NCI-H2081 treated with DMSO at 0.1 percent for 48 hours (cell line): ENCODE results near the gene RYR1.
"Not testable (repeated sequence)": the region's sequence is repeated elsewhere in the genome, so short reads cannot be mapped to it uniquely, and the experiment has no call there.

Experiments
- DNase-seq: peaks from one replicate; lab custom pipeline; 2025; lab: John Stamatoyannopoulos, UW

The RYR1 gene

GRCh38 chr19:38427035-38427677 lies 6.3 kb upstream of the RYR1 start:
- not testable (repeated sequence) for DNase-seq

GRCh38 chr19:38429055-38429810 lies 4.3 kb upstream of the RYR1 start:
- DNase-seq = no peak

GRCh38 chr19:38429811-38430156 lies 3.7 kb upstream of the RYR1 start:
- DNase-seq = no peak

GRCh38 chr19:38430931-38431330 lies 2.6 kb upstream of the RYR1 start:
- DNase-seq = no peak

- DNase-seq = no peak
These were observed 1.1 kb downstream of the RYR1 start for GRCh38 chr19:38434549-38435051.

GRCh38 chr19:38437295-38437694 lies 3.8 kb downstream of the RYR1 start:
- no peak for DNase-seq

GRCh38 chr19:38437917-38438316 lies 4.4 kb downstream of the RYR1 start:
- no peak for DNase-seq

- no peak for DNase-seq
These were observed 7.1 kb downstream of the RYR1 start for GRCh38 chr19:38440592-38440991.

- DNase-seq = no peak
These were observed 8.3 kb downstream of the RYR1 start for GRCh38 chr19:38441657-38442348.

GRCh38 chr19:38442736-38443135 lies 9.2 kb downstream of the RYR1 start:
- DNase-seq = no peak

- DNase-seq = no peak
These were observed 10.0 kb downstream of the RYR1 start for GRCh38 chr19:38443458-38443999.

GRCh38 chr19:38444026-38444425 lies 10.5 kb downstream of the RYR1 start:
- DNase-seq = no peak

GRCh38 chr19:38445362-38445761 lies 11.9 kb downstream of the RYR1 start:
- DNase-seq = no peak

GRCh38 chr19:38448225-38448624 lies 14.7 kb downstream of the RYR1 start:
- no peak for DNase-seq

GRCh38 chr19:38449518-38449917 lies 16.0 kb downstream of the RYR1 start:
- DNase-seq = no peak

GRCh38 chr19:38451036-38451435 lies 17.5 kb downstream of the RYR1 start:
- DNase-seq = no peak

- no peak for DNase-seq
These were observed 18.1 kb downstream of the RYR1 start for GRCh38 chr19:38451629-38452028.

GRCh38 chr19:38452430-38453366 lies 19.2 kb downstream of the RYR1 start:
- no peak for DNase-seq

GRCh38 chr19:38453596-38453995 lies 20.1 kb downstream of the RYR1 start:
- DNase-seq = no peak

GRCh38 chr19:38455031-38455430 lies 21.5 kb downstream of the RYR1 start:
- no peak for DNase-seq

GRCh38 chr19:38457202-38457601 lies 23.7 kb downstream of the RYR1 start:
- DNase-seq = no peak
